GM11168 (cell line): ENCODE measurements around the gene TTC33.

Source experiments
- in situ Hi-C: fragments of 300-500 bp; cut with MboI; formaldehyde crosslinking; loops from one replicate; pipeline ENCODE4 v1.12.0; 2022; ENCODE audit warnings: low sequenced_read_pairs; ENCODE audit not compliant: unreplicated experiment

The TTC33 gene

GRCh38 chr5:40552981-40553380 lies 202.8 kb downstream of the TTC33 start:
- in situ Hi-C loops, result no loop called here

- in situ Hi-C loops, result no loop called here
Measured at GRCh38 chr5:40551496-40552491, 204.0 kb downstream of the TTC33 start.

GRCh38 chr5:40550481-40550880 lies 205.3 kb downstream of the TTC33 start:
- in situ Hi-C loops, result no loop called here

- in situ Hi-C loops, result no loop called here
Measured at GRCh38 chr5:40549616-40550015, 206.1 kb downstream of the TTC33 start.

GRCh38 chr5:40547994-40548575 lies 207.7 kb downstream of the TTC33 start:
- in situ Hi-C loops, result no loop called here

- in situ Hi-C loops, result no loop called here
Measured at GRCh38 chr5:40547557-40547956, 208.2 kb downstream of the TTC33 start.

- in situ Hi-C loops, result no loop called here
Measured at GRCh38 chr5:40540301-40540700, 215.5 kb downstream of the TTC33 start.

- in situ Hi-C loops, result no loop called here
Measured at GRCh38 chr5:40524677-40525076, 231.1 kb downstream of the TTC33 start.

GRCh38 chr5:40521925-40522324 lies 233.8 kb downstream of the TTC33 start:
- in situ Hi-C loops, result no loop called here

GRCh38 chr5:40521108-40521785 lies 234.5 kb downstream of the TTC33 start:
- in situ Hi-C loops, result no loop called here

GRCh38 chr5:40518485-40518917 lies 237.3 kb downstream of the TTC33 start:
- in situ Hi-C loops, result no loop called here

GRCh38 chr5:40515476-40515875 lies 240.3 kb downstream of the TTC33 start:
- in situ Hi-C loops, result no loop called here

- in situ Hi-C loops, result no loop called here
Measured at GRCh38 chr5:40514976-40515375, 240.8 kb downstream of the TTC33 start.

- in situ Hi-C loops, result no loop called here
Measured at GRCh38 chr5:40511801-40512200, 244.0 kb downstream of the TTC33 start.

GRCh38 chr5:40507095-40507494 lies 248.7 kb downstream of the TTC33 start:
- in situ Hi-C loops, result no loop called here

- in situ Hi-C loops, result no loop called here
Measured at GRCh38 chr5:40505031-40505430, 250.7 kb downstream of the TTC33 start.

GRCh38 chr5:40503439-40503838 lies 252.3 kb downstream of the TTC33 start:
- in situ Hi-C loops, result no loop called here

- in situ Hi-C loops, result no loop called here
Measured at GRCh38 chr5:40502736-40503135, 253.0 kb downstream of the TTC33 start.

- in situ Hi-C loops, result no loop called here
Measured at GRCh38 chr5:40501711-40502444, 253.9 kb downstream of the TTC33 start.
